IMR-90 (cell line): Measurements from ENCODE around the gene HYAL3. TPM values are rescaled to one million over a fixed set of nuclear protein-coding genes. Genes with fewer than 3 reads are reported as not detected.

Experiments used
- ATAC-seq: fragments of 200-7000 bp; cut with Tn5 transposase; 2 replicates; pipeline ENCODE4 v1.9.1; 2020; ENCODE audit warnings: low read depth, mild to moderate bottlenecking, moderate library complexity
- Bru-seq: library from RNA; stranded (reverse); fragments of 400-500 nt; gene quantifications from one replicate; lab custom pipeline; 2021; lab: Mats Ljungman, UMichigan
- BruChase-seq, 2 experiments: library from RNA; stranded (reverse); fragments of 400-500 nt; gene quantifications; one replicate each; lab custom pipeline; 2021; lab: Mats Ljungman, UMichigan
- BruUV-seq: library from RNA; stranded (reverse); fragments of 400-500 nt; replicated peaks from 2 replicates; lab custom pipeline; 2021; lab: Mats Ljungman, UMichigan
- CTCF ChIA-PET: fragments of 300-600 bp; formaldehyde crosslinking; extraction: SDS; loops from one replicate; lab custom pipeline; 2021; ENCODE audit warnings: antibody characterized with exemption; lab: Yijun Ruan, JAX
- POLR2A ChIA-PET: fragments of 300-600 bp; sonication (Branson Sonifier 250); formaldehyde crosslinking; loops from one replicate; lab custom pipeline; 2022; ENCODE audit warnings: antibody characterized with exemption; ENCODE audit not compliant: unreplicated experiment; lab: Charles Lee
- DNase-seq: peaks from one replicate; pipeline ENCODE4 v3.0.0; 2013
- H2AFZ ChIP-seq: replicated peaks from 2 replicates; pipeline ENCODE3; 2013; ENCODE audit warnings: low read length, mild to moderate bottlenecking; ENCODE audit not compliant: poor library complexity
- H2AK5ac ChIP-seq: 2 replicates; pipeline ENCODE4 v1.6.1; 2013; ENCODE audit warnings: low read depth, low read length, inconsistent platforms
- H2AK9ac ChIP-seq: replicated peaks from 2 replicates; pipeline ENCODE3; 2013; ENCODE audit warnings: mild to moderate bottlenecking, low read depth, low read length, moderate library complexity; ENCODE audit not compliant: poor library complexity
- H2BK120ac ChIP-seq: 2 replicates; pipeline ENCODE4 v1.6.1; 2013; ENCODE audit warnings: low read depth, low read length, inconsistent platforms
- H2BK15ac ChIP-seq: 3 replicates; pipeline ENCODE4 v1.6.1; 2013; ENCODE audit warnings: low read depth, low read length, inconsistent platforms
- H2BK20ac ChIP-seq: 2 replicates; pipeline ENCODE4 v1.6.1; 2013; ENCODE audit warnings: low read depth, mild to moderate bottlenecking, inconsistent platforms, low read length, moderate library complexity
- H2BK5ac ChIP-seq: 2 replicates; pipeline ENCODE4 v1.6.1; 2013; ENCODE audit warnings: mild to moderate bottlenecking, low read depth, low read length, inconsistent platforms; ENCODE audit not compliant: poor library complexity, severe bottlenecking
- H3K14ac ChIP-seq: replicated peaks from 2 replicates; pipeline ENCODE4 v1.6.1; 2013; ENCODE audit warnings: low read depth, low read length, inconsistent platforms
- H3K18ac ChIP-seq: 2 replicates; pipeline ENCODE4 v1.6.1; 2013; ENCODE audit warnings: low read depth, low read length, control low read depth
- H3K23ac ChIP-seq: 2 replicates; pipeline ENCODE4 v1.6.1; 2013; ENCODE audit warnings: low read depth, low read length, inconsistent platforms
- H3K27ac ChIP-seq: 2 replicates; pipeline ENCODE4 v1.5.1; 2013; ENCODE audit warnings: mild to moderate bottlenecking, control low read depth, low read length; ENCODE audit not compliant: insufficient read depth
- H3K27me3 ChIP-seq: 2 replicates; pipeline ENCODE4 v1.6.1; 2013; ENCODE audit warnings: low read length; ENCODE audit not compliant: control insufficient read depth, insufficient read depth
- H3K36me3 ChIP-seq: 2 replicates; pipeline ENCODE4 v1.6.1; 2013; ENCODE audit warnings: low read length, mixed read lengths; ENCODE audit not compliant: control insufficient read depth, insufficient read depth
- H3K4ac ChIP-seq: 2 replicates; pipeline ENCODE4 v1.6.1; 2013; ENCODE audit warnings: low read depth, low read length, inconsistent platforms
- H3K4me1 ChIP-seq: 2 replicates; pipeline ENCODE4 v1.6.1; 2013; ENCODE audit warnings: low read length, mixed read lengths; ENCODE audit not compliant: control insufficient read depth, insufficient read depth
- H3K4me2 ChIP-seq: 2 replicates; pipeline ENCODE4 v1.6.1; 2013; ENCODE audit warnings: low read depth, mild to moderate bottlenecking, control low read depth, low read length, moderate library complexity
- H3K4me3 ChIP-seq: 2 replicates; pipeline ENCODE4 v1.5.1; 2013; ENCODE audit warnings: low read depth, mild to moderate bottlenecking, control low read depth, low read length, moderate library complexity; ENCODE audit not compliant: insufficient read depth
- H3K56ac ChIP-seq: 2 replicates; pipeline ENCODE4 v1.6.1; 2013; ENCODE audit warnings: low read length, inconsistent platforms; ENCODE audit not compliant: insufficient read depth; ENCODE audit errors: extremely low read depth
- H3K79me1 ChIP-seq, 2 experiments: 2 replicates each; pipeline ENCODE4 v1.6.1; 2013; ENCODE audit warnings: low read length in 2 of 2, inconsistent platforms in 1 of 2, low read depth in 1 of 2
- H3K9ac ChIP-seq: 2 replicates; pipeline ENCODE4 v1.6.1; 2013; ENCODE audit warnings: low read depth, low read length, control low read depth
- H3K9me1 ChIP-seq: 2 replicates; pipeline ENCODE4 v1.6.1; 2013; ENCODE audit warnings: low read length, inconsistent platforms; ENCODE audit not compliant: insufficient read depth
- H3K9me3 ChIP-seq: 2 replicates; pipeline ENCODE4 v1.6.1; 2013; ENCODE audit warnings: low read length; ENCODE audit not compliant: control insufficient read depth, insufficient read depth
- H4K20me1 ChIP-seq: 2 replicates; pipeline ENCODE4 v1.6.1; 2013; ENCODE audit warnings: low read length, inconsistent platforms; ENCODE audit not compliant: insufficient read depth
- H4K5ac ChIP-seq: 2 replicates; pipeline ENCODE4 v1.6.1; 2013; ENCODE audit warnings: mild to moderate bottlenecking, low read depth, low read length, control low read depth
- H4K8ac ChIP-seq, 2 experiments: 2 replicates each; pipeline ENCODE4 v1.6.1; 2013; ENCODE audit warnings: low read depth in 2 of 2, low read length in 2 of 2, control low read depth in 1 of 2, inconsistent platforms in 1 of 2
- H4K91ac ChIP-seq: 2 replicates; pipeline ENCODE4 v1.6.1; 2013; ENCODE audit warnings: low read depth, low read length, inconsistent platforms; ENCODE audit not compliant: insufficient read depth
- CHD1 ChIP-seq: IDR thresholded peaks from 2 replicates; pipeline ENCODE4 v1.6.1; 2012; ENCODE audit warnings: low read depth, low read length, improper control_type of control experiment
- ELK1 ChIP-seq: fragments of 150-350 bp; IDR thresholded peaks from 2 replicates; pipeline ENCODE4 v1.6.1; 2016; ENCODE audit warnings: low read depth, mild to moderate bottlenecking, low read length, moderate library complexity, borderline replicate concordance
- FOS ChIP-seq: fragments of 150-350 bp; IDR thresholded peaks from 2 replicates; pipeline ENCODE4 v1.6.1; 2016; ENCODE audit warnings: low read depth, low read length
- MAFK ChIP-seq: IDR thresholded peaks from 2 replicates; pipeline ENCODE4 v1.6.1; 2012; ENCODE audit warnings: low read depth, low read length, improper control_type of control experiment
- MXI1 ChIP-seq: IDR thresholded peaks from 2 replicates; pipeline ENCODE4 v1.6.1; 2012; ENCODE audit warnings: low read depth, mild to moderate bottlenecking, low read length, moderate library complexity, borderline replicate concordance
- NFE2L2 ChIP-seq: fragments of 150-350 bp; IDR thresholded peaks from 2 replicates; pipeline ENCODE4 v1.6.1; 2016; ENCODE audit warnings: low read depth, mild to moderate bottlenecking, low read length
- POLR2A ChIP-seq: IDR thresholded peaks from 2 replicates; pipeline ENCODE4 v1.6.1; 2012; ENCODE audit warnings: mild to moderate bottlenecking, low read depth, low read length
- RAD21 ChIP-seq: IDR thresholded peaks from 2 replicates; pipeline ENCODE4 v1.6.1; 2012; ENCODE audit warnings: low read length, improper control_type of control experiment
- RCOR1 ChIP-seq: IDR thresholded peaks from 2 replicates; pipeline ENCODE4 v1.6.1; 2012; ENCODE audit warnings: mild to moderate bottlenecking, low read length, improper control_type of control experiment; ENCODE audit not compliant: insufficient replicate concordance
- RFX5 ChIP-seq: IDR thresholded peaks from 2 replicates; pipeline ENCODE4 v1.8.0; 2012; ENCODE audit warnings: low read depth, mild to moderate bottlenecking, low read length, moderate library complexity
- SMC3 ChIP-seq: fragments of 150-350 bp; IDR thresholded peaks from 2 replicates; pipeline ENCODE4 v1.6.1; 2016; ENCODE audit warnings: low read depth, mild to moderate bottlenecking, antibody characterized with exemption, low read length, moderate library complexity
- USF2 ChIP-seq: fragments of 150-350 bp; IDR thresholded peaks from 2 replicates; pipeline ENCODE4 v1.6.1; 2017; ENCODE audit warnings: mild to moderate bottlenecking, antibody characterized with exemption, low read length, low read depth
- WGBS, 2 experiments: methylation state at CpG; one replicate each; pipeline versions ENCODE4 v1.1.5 to v1.1.7; 2013; ENCODE audit warnings: missing lambda C conversion rate in 2 of 2; ENCODE audit not compliant: insufficient read length in 1 of 2; ENCODE audit errors: extremely low coverage in 2 of 2; 5-methylcytosine and 5-hydroxymethylcytosine counted together
- dilution Hi-C: fragments of 300-500 bp; cut with HindIII; formaldehyde crosslinking; loops from one replicate; pipeline ENCODE4 v1.14.3; 2018; ENCODE audit warnings: low sequenced_read_pairs; ENCODE audit not compliant: unreplicated experiment
- in situ Hi-C: fragments of 300-500 bp; cut with MboI; formaldehyde crosslinking; loops from 3 replicates; pipeline ENCODE4 v1.14.3; 2019; ENCODE audit warnings: low sequenced_read_pairs, inconsistent platforms, mixed read lengths
- intact Hi-C: fragments of 100-400 bp; cut with micrococcal nuclease; formaldehyde crosslinking; loops from 2 replicates; pipeline ENCODE4 v1.10.0; 2022
- long read RNA-seq: library from polyadenylated mRNA; unstranded; transcript quantifications from one replicate; pipeline ENCODE4 v2.0.0, GENCODE V29; 2021; ENCODE audit not compliant: unreplicated experiment
- polyA plus RNA-seq, 3 experiments: library from polyadenylated mRNA; depleted of rRNA; stranded (reverse); fragments of >200 nt; gene quantifications; 2 replicates each; pipeline ENCODE4 v1.2.3, GENCODE V29; 2012; ENCODE audit warnings: low replicate concordance in 1 of 3
- total RNA-seq: library from RNA; depleted of rRNA; stranded (reverse); fragments of >200 nt; gene quantifications from 2 replicates; pipeline ENCODE4 v1.2.3, GENCODE V29; 2012; rRNA removed

HYAL3 gene, protein sequence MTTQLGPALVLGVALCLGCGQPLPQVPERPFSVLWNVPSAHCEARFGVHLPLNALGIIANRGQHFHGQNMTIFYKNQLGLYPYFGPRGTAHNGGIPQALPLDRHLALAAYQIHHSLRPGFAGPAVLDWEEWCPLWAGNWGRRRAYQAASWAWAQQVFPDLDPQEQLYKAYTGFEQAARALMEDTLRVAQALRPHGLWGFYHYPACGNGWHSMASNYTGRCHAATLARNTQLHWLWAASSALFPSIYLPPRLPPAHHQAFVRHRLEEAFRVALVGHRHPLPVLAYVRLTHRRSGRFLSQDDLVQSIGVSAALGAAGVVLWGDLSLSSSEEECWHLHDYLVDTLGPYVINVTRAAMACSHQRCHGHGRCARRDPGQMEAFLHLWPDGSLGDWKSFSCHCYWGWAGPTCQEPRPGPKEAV
- 2.2 and 2.7 TPM in 2 replicates for total RNA-seq
- 5.7 and 7.6 TPM in 2 replicates for polyA plus RNA-seq (2012; rRNA removed)
- polyA plus RNA-seq (2012; cell fraction: cytosol; rRNA removed), result 7.4 and 11.3 TPM in 2 replicates
- 4.6 and 10.7 TPM in 2 replicates for polyA plus RNA-seq (2012; cell fraction: nucleus; rRNA removed; ENCODE audit: low replicate concordance)
- percentile 35 among the genes with signal in this experiment for Bru-seq, nascent RNA
- BruChase-seq, experiment 1, labeled RNA remaining after a 6-hour chase, result percentile 40 among the genes with signal in this experiment
- BruChase-seq, experiment 2, labeled RNA remaining after a 2-hour chase, result percentile 37 among the genes with signal in this experiment
- long read RNA-seq, partial matches to known transcripts, result 2 of 7 reads
- long read RNA-seq, other reads (novel, unspliced or antisense), result 3 of 7 reads

DNA sequence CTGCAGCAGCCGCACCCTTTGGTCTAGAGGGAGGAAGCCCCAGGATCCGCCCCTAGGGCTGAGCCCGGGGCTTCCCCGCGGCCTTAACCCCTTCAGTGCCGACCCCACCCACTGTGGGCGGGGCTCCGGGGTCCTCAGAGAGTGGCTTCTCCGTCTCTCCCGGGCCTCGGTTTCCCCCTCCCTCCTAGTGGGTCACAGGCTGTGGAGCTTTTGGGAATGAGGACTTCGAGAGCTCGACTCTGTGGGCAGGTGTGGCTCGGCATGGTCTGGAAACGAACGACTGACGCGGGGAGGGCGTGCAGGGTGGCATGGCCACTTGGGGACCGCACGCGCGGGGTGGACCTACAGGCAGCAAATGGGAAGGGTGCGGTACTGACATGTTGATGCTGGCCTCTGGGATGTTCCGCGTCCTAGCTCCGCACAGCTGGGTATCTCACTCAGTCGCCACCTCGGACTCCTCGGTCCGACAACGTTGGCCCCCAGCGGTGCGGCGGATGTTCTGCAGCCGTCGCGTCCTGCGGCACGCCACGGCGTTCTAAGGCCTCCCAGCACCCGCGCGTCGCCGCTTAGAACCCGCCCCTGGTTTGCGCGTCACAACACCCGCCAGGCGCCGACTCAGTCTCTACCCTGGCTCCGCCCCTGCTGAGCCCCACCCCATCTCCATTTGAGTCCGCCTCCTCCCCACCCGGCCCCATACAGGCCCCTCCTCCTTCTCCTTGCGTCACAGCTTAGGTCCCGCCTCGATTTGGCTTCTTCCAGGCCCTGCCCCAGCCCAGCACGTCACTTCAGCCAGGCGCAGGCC lies at the start of gene HYAL3, which contains the start of gene NAA80:
Gene HYAL3 (minus strand): TSS at position 570 of the 802 bp plus-strand sequence. CDS start 3,803 bp downstream, outside the sequence.
Gene NAA80 (minus strand): TSS at position 570 of the 802 bp plus-strand sequence. CDS start 1,942 bp downstream, outside the sequence.
- peak within 1 kb of the TSS; percentile 91 for H2AK5ac ChIP-seq
- peak within 1 kb of the TSS; percentile 86 for H3K4ac ChIP-seq
- H4K5ac ChIP-seq, result peak within 1 kb of the TSS; percentile 78
- H3K4me1 ChIP-seq, result peaks cover 13% of the 10 kb centered on the region
- peak within 1 kb of the TSS; percentile 18; the same call in 1 of the 3 replicates for H2BK15ac ChIP-seq
- H3K4me2 ChIP-seq, result peak within 1 kb of the TSS; percentile 92
- peak within 1 kb of the TSS; percentile 90 for H2AK9ac ChIP-seq
- peak; percentile 96 for ATAC-seq
- H3K14ac ChIP-seq, result peak within 1 kb of the TSS; percentile 56
- in situ Hi-C loops, result no loop called here
- peak within 1 kb of the TSS; percentile 15; the same call in 1 of the 2 replicates for H2BK20ac ChIP-seq
- BruUV-seq, result no TSS peak
- peak within 1 kb of the TSS; percentile 60 for H4K91ac ChIP-seq
- H4K8ac ChIP-seq, result peak within 1 kb of the TSS; percentile 80 to 88
- peak within 1 kb of the TSS; percentile 74 for H2BK5ac ChIP-seq
- H3K27ac ChIP-seq, result peak within 1 kb of the TSS; percentile 82
- peak within 1 kb of the TSS; percentile 50 for H3K18ac ChIP-seq
- peak within 1 kb of the TSS; percentile 83 for H3K9ac ChIP-seq
- peak within 1 kb of the TSS; percentile 95 for H2AFZ ChIP-seq
- peaks cover 13 to 28% of the 10 kb centered on the region in 2 experiments; a peak in 3 of 4 replicates for H3K79me1 ChIP-seq
- intact Hi-C loops, result no loop called here
- no peaks in the 10 kb centered on the region for H3K27me3 ChIP-seq
- dilution Hi-C loops, result no loop called here
- ChIA-PET CTCF (interaction anchor here (1.9 kb wide), 1 partner anchor 25 kb away, joined by 4 read pairs; no protein-coding TSS in a partner anchor), POLR2A (interaction anchor here (0.7 kb wide), 1 partner anchor 17 kb away, joined by 15 read pairs; no protein-coding TSS in a partner anchor)
- H2BK120ac ChIP-seq, result peak within 1 kb of the TSS; percentile 65; the same call in 1 of the 2 replicates
- peak within 1 kb of the TSS; percentile 85 for H3K4me3 ChIP-seq
- H3K36me3 ChIP-seq, result no peaks in the 10 kb centered on the region
- H4K20me1 ChIP-seq, result no peaks in the 10 kb centered on the region
- peak; percentile 99 for DNase-seq
- H3K9me3 ChIP-seq, result no peaks in the 10 kb centered on the region
- H3K9me1 ChIP-seq, result peaks cover 17% of the 10 kb centered on the region
- H3K56ac ChIP-seq, result peak within 1 kb of the TSS; percentile 41
- H3K23ac ChIP-seq, result peak within 1 kb of the TSS; percentile 73
- WGBS, 2 experiments, result 0% methylated on average over 38 of the region's 61 CpGs; no CpG with 5 or more reads in 1 of the 2 experiments
- TF ChIP-seq POLR2A (peak; percentile 92), RAD21 (no peak), RFX5 (no peak), NFE2L2 (no peak), ELK1 (no peak), CHD1 (0 out of 2 replicates have a peak, but pooled peaks have one; percentile 11), MXI1 (peak; percentile 86; the same call in 1 of the 2 replicates), MAFK (no peak), SMC3 (no peak), USF2 (no peak), RCOR1 (no peak), FOS (no peak)
